ENCODE measurements around the gene MED20.

DNA sequence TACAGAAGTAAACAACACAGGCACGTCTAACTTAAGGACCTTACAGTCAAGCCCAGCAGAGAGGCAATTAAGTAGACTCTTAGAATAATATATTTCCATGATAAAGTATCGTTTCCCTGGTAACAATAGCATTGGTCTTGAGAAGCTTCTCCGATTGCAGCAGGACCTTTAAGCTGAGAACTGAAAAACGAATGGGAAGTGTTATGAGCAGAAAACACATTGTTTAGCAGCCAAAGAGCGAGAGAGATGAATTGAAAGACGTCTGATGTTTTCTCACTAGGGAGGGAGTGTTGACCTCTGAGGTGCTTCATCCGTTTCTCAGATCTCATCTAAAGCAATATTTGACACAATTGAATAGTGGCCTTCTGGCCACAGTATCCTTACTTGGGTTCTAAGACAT, 1.2 kb upstream of the MED20 start:
- TF ChIP-seq, protein P1, sequence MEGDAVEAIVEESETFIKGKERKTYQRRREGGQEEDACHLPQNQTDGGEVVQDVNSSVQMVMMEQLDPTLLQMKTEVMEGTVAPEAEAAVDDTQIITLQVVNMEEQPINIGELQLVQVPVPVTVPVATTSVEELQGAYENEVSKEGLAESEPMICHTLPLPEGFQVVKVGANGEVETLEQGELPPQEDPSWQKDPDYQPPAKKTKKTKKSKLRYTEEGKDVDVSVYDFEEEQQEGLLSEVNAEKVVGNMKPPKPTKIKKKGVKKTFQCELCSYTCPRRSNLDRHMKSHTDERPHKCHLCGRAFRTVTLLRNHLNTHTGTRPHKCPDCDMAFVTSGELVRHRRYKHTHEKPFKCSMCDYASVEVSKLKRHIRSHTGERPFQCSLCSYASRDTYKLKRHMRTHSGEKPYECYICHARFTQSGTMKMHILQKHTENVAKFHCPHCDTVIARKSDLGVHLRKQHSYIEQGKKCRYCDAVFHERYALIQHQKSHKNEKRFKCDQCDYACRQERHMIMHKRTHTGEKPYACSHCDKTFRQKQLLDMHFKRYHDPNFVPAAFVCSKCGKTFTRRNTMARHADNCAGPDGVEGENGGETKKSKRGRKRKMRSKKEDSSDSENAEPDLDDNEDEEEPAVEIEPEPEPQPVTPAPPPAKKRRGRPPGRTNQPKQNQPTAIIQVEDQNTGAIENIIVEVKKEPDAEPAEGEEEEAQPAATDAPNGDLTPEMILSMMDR (conservative IDR thresholded peaks at IDR 0.05), result no peak
- no peak for TF ChIP-seq ZFX (IDR thresholded peaks at IDR 0.05)

All from C4-2B (cell line).